HepG2 (cell line): ENCODE data around the gene ZNF444. TPM values are rescaled to one million over a fixed set of nuclear protein-coding genes. Genes with fewer than 3 reads are reported as not detected.
A peak's percentile ranks its signal among the peaks of the same experiment; 100 is the strongest.

Source experiments
- AGO2 ChIP-seq: fragments of 200-400 bp; formaldehyde crosslinking; optimal IDR thresholded peaks from 2 replicates; pipeline ENCODE3; 2017; ENCODE audit warnings: mild to moderate bottlenecking, low read depth, low read length, moderate library complexity
- ATAD3A ChIP-seq: sonication (generic); formaldehyde crosslinking; IDR thresholded peaks from 2 replicates; pipeline ENCODE4 v1.4.0; 2020; ENCODE audit warnings: missing genetic modification reagents
- MBNL3 ChIP-seq: fragments of 250-450 bp; sonication (Bioruptor Pico); conservative IDR thresholded peaks from 2 replicates; pipeline ENCODE4 v1.8.0; 2022; ENCODE audit warnings: mild to moderate bottlenecking, inconsistent platforms
- NFIC ChIP-seq: IDR thresholded peaks from 2 replicates; pipeline ENCODE4 v1.6.1; 2012; ENCODE audit warnings: mild to moderate bottlenecking, low read length, inconsistent platforms
- PAF1 ChIP-seq: IDR thresholded peaks from 2 replicates; pipeline ENCODE4 v1.6.1; 2016; ENCODE audit warnings: missing genetic modification reagents, missing compliant biosample characterization
- PHF20 ChIP-seq: sonication (generic); formaldehyde crosslinking; IDR thresholded peaks from 2 replicates; pipeline ENCODE4 v1.5.0; 2020; ENCODE audit warnings: mild to moderate bottlenecking, missing genetic modification reagents
- PITX1 ChIP-seq: sonication (generic); formaldehyde crosslinking; IDR thresholded peaks from 2 replicates; pipeline ENCODE4 v1.5.1; 2020; ENCODE audit warnings: mild to moderate bottlenecking, missing genetic modification reagents
- SNRNP70 ChIP-seq: fragments of 200-400 bp; formaldehyde crosslinking; IDR thresholded peaks from 2 replicates; pipeline ENCODE4 v1.6.1; 2017; ENCODE audit warnings: mild to moderate bottlenecking, low read depth, low read length, moderate library complexity
- TCF12 ChIP-seq, 2 experiments: fragments of 450-650 bp in 1 of 2; sonication (generic) in 1 of 2; formaldehyde crosslinking in 1 of 2; IDR thresholded peaks; 2 replicates each; pipeline versions ENCODE4 v1.6.1 to v1.8.0; 2017 to 2022; ENCODE audit warnings: antibody characterized with exemption in 1 of 2, mild to moderate bottlenecking in 1 of 2, missing genetic modification reagents in 1 of 2, moderate library complexity in 1 of 2
- ZFX ChIP-seq: sonication (generic); formaldehyde crosslinking; IDR thresholded peaks from 2 replicates; pipeline ENCODE4 v1.4.0; 2020; ENCODE audit warnings: mild to moderate bottlenecking, low read depth, missing genetic modification reagents, moderate library complexity
- ZKSCAN5 ChIP-seq: sonication (generic); formaldehyde crosslinking; IDR thresholded peaks from 2 replicates; pipeline ENCODE4 v1.5.1; 2020; ENCODE audit warnings: mild to moderate bottlenecking, missing genetic modification reagents
- ZMYM3 ChIP-seq: sonication (generic); formaldehyde crosslinking; IDR thresholded peaks from 2 replicates; pipeline ENCODE4 v1.5.1; 2020; ENCODE audit warnings: mild to moderate bottlenecking, missing genetic modification reagents
- ZNF501 ChIP-seq: sonication (generic); formaldehyde crosslinking; IDR thresholded peaks from 2 replicates; pipeline ENCODE4 v1.5.1; 2020; ENCODE audit warnings: mild to moderate bottlenecking, moderate library complexity, missing genetic modification reagents
- ZNF557 ChIP-seq: sonication (generic); formaldehyde crosslinking; IDR thresholded peaks from 2 replicates; pipeline ENCODE4 v1.4.0; 2020; ENCODE audit warnings: missing genetic modification reagents
- ZNF572 ChIP-seq: sonication (generic); formaldehyde crosslinking; IDR thresholded peaks from 2 replicates; pipeline ENCODE4 v1.5.1; 2020; ENCODE audit warnings: mild to moderate bottlenecking, missing genetic modification reagents
- ZNF724P ChIP-seq: sonication (generic); formaldehyde crosslinking; IDR thresholded peaks from 2 replicates; pipeline ENCODE4 v1.8.0; 2022; ENCODE audit warnings: missing genetic modification reagents, borderline replicate concordance
- ZNF83 ChIP-seq: sonication (generic); formaldehyde crosslinking; IDR thresholded peaks from 2 replicates; pipeline ENCODE4 v1.4.0; 2020; ENCODE audit warnings: missing genetic modification reagents, mild to moderate bottlenecking, borderline replicate concordance
- polyA plus RNA-seq, 8 experiments: library from polyadenylated mRNA; depleted of rRNA in 3 of 8; stranded (reverse) in 7 of 8; unstranded in 1 of 8; fragments of >200 nt; fragmentation: Illumina TruSeq in 4 of 8; extraction: Trizol in 4 of 8; gene quantifications; 2 replicates each; pipeline versions ENCODE4 v1.2.1 to v1.2.3, GENCODE V29; 2011 to 2016; ENCODE audit warnings: low read depth in 4 of 8, missing spikeins in 1 of 8, mixed read lengths in 1 of 8; ENCODE audit not compliant: insufficient read depth in 1 of 8
- total RNA-seq, 5 experiments: library from RNA; depleted of rRNA; stranded (reverse); fragments of >200 nt; fragmentation: Illumina TruSeq; extraction: Trizol; gene quantifications; 2 replicates each; pipeline ENCODE4 v1.2.3, GENCODE V29; 2016; ENCODE audit warnings: low read depth in 1 of 5
- TF ChIP-seq, protein P1 (sequence below): IDR thresholded peaks from 2 replicates; pipeline ENCODE4 v1.6.1; 2016; ENCODE audit warnings: missing biosample characterization, missing genetic modification reagents, low read depth
- TF ChIP-seq, protein P2 (sequence below): sonication (generic); formaldehyde crosslinking; IDR thresholded peaks from 2 replicates; pipeline ENCODE4 v1.5.0; 2020; ENCODE audit warnings: mild to moderate bottlenecking, missing genetic modification reagents, moderate library complexity
- TF ChIP-seq, protein P3 (sequence below): sonication (generic); formaldehyde crosslinking; IDR thresholded peaks from 2 replicates; pipeline ENCODE4 v1.5.1; 2020; ENCODE audit warnings: missing genetic modification reagents, mild to moderate bottlenecking, borderline replicate concordance
- TF ChIP-seq, protein P4 (sequence below): sonication (generic); formaldehyde crosslinking; IDR thresholded peaks from 2 replicates; pipeline ENCODE4 v1.4.0; 2020; ENCODE audit warnings: missing genetic modification reagents

ZNF444 gene
- total and polyA plus RNA-seq, 2 of the 13 experiments (the other 11 are each of a cell fraction or from before 2014, with no cell fraction given): 27.4 to 30.3 TPM

DNA sequence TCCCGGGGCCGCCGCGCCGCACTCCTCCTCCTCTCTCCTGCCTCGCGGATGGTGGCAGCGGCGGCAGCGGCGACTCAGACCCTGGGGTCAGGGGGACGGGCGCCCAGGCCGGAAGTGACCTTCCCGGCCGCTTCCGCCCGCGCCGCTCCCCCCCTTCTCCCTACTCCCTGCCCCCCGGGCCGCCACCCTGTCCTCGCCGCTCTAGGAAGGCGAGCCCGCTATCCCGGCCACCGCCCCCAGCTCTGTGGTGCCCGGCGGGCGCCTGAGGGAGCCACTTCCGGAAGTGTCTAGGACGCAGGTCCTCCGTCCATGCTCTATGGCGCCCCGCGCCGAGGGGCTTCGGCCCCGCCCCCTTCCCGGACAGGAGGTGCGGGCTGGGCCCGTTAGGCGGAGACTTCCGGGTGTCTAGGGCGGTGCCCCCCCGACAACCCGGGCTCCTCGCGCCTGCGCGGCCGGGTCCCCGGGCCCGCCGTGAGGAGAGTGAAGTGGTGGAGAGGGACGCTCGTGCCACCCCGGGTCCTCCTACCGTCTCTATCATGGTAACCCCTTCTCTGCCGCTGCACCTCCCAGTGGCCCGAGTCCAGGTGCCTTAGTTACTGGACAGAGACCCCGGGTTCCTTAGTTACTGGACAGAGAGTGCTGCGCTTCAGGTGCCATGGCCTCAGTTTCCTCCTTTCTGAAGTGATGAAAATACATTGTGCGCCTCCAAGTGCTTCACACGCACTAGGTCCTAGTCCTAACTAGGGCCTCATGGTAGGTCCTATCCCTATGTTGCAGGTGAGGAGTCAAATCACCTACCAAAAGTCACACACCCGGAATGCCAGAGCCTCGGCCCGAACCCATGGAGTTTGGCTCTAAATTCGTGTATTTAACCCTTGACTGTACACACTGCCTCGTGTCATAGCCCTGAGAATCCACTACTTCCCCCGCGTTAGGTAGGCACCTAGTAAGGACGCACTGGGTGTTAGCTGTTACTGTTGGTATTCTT, 19.6 kb upstream of the ZNF444 start, which contains the start of gene ZNF787 (continued):
- TF ChIP-seq ZNF572 (CRISPR knock-in tag) (peak; percentile 70; the same call in 1 of the 2 replicates), ZKSCAN5 (CRISPR knock-in tag) (no peak), ZFX (CRISPR knock-in tag) (peak; percentile 53), AGO2 (peak; percentile 30), MBNL3 (CRISPR knock-in tag) (no peak), TCF12 (IDR thresholded peaks at IDR 0.05) (no peak), TCF12 (CRISPR knock-in tag; IDR thresholded peaks at IDR 0.05) (peak; percentile 34; the same call in 1 of the 2 replicates), ZNF501 (peak; percentile 87; the same call in 1 of the 2 replicates), PAF1 (no peak), ZNF724P (CRISPR knock-in tag) (no peak), ZNF83 (CRISPR knock-in tag) (no peak), PITX1 (CRISPR knock-in tag) (0 out of 2 replicates have a peak, but pooled peaks have one; percentile 19), PHF20 (CRISPR knock-in tag) (peak; percentile 83), NFIC (no peak), SNRNP70 (no peak), ZNF557 (CRISPR knock-in tag) (no peak), ATAD3A (no peak), ZMYM3 (peak; percentile 59; the same call in 1 of the 2 replicates)
- TF ChIP-seq, protein P1, sequence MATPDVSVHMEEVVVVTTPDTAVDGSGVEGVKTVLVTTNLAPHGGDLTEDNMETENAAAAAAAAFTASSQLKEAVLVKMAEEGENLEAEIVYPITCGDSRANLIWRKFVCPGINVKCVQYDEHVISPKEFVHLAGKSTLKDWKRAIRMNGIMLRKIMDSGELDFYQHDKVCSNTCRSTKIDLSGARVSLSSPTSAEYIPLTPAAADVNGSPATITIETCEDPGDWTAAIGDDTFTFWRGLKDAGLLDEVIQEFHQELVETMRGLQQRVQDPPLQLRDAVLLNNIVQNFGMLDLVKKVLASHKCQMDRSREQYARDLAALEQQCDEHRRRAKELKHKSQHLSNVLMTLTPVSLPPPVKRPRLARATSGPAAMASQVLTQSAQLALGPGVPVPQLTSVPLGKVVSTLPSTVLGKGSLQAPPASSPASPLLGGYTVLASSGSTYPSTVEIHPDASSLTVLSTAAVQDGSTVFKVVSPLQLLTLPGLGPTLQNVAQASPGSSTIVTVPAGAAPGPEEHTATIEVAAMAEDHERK: peak; percentile 37; the same call in 1 of the 2 replicates
- TF ChIP-seq, protein P2, sequence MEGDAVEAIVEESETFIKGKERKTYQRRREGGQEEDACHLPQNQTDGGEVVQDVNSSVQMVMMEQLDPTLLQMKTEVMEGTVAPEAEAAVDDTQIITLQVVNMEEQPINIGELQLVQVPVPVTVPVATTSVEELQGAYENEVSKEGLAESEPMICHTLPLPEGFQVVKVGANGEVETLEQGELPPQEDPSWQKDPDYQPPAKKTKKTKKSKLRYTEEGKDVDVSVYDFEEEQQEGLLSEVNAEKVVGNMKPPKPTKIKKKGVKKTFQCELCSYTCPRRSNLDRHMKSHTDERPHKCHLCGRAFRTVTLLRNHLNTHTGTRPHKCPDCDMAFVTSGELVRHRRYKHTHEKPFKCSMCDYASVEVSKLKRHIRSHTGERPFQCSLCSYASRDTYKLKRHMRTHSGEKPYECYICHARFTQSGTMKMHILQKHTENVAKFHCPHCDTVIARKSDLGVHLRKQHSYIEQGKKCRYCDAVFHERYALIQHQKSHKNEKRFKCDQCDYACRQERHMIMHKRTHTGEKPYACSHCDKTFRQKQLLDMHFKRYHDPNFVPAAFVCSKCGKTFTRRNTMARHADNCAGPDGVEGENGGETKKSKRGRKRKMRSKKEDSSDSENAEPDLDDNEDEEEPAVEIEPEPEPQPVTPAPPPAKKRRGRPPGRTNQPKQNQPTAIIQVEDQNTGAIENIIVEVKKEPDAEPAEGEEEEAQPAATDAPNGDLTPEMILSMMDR: 0 out of 2 replicates have a peak, but pooled peaks have one; percentile 34
- TF ChIP-seq, protein P3, sequence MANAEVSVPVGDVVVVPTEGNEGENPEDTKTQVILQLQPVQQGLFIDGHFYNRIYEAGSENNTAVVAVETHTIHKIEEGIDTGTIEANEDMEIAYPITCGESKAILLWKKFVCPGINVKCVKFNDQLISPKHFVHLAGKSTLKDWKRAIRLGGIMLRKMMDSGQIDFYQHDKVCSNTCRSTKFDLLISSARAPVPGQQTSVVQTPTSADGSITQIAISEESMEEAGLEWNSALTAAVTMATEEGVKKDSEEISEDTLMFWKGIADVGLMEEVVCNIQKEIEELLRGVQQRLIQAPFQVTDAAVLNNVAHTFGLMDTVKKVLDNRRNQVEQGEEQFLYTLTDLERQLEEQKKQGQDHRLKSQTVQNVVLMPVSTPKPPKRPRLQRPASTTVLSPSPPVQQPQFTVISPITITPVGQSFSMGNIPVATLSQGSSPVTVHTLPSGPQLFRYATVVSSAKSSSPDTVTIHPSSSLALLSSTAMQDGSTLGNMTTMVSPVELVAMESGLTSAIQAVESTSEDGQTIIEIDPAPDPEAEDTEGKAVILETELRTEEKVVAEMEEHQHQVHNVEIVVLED (CRISPR knock-in tag): peak; percentile 75; the same call in 1 of the 2 replicates
- TF ChIP-seq, protein P4, sequence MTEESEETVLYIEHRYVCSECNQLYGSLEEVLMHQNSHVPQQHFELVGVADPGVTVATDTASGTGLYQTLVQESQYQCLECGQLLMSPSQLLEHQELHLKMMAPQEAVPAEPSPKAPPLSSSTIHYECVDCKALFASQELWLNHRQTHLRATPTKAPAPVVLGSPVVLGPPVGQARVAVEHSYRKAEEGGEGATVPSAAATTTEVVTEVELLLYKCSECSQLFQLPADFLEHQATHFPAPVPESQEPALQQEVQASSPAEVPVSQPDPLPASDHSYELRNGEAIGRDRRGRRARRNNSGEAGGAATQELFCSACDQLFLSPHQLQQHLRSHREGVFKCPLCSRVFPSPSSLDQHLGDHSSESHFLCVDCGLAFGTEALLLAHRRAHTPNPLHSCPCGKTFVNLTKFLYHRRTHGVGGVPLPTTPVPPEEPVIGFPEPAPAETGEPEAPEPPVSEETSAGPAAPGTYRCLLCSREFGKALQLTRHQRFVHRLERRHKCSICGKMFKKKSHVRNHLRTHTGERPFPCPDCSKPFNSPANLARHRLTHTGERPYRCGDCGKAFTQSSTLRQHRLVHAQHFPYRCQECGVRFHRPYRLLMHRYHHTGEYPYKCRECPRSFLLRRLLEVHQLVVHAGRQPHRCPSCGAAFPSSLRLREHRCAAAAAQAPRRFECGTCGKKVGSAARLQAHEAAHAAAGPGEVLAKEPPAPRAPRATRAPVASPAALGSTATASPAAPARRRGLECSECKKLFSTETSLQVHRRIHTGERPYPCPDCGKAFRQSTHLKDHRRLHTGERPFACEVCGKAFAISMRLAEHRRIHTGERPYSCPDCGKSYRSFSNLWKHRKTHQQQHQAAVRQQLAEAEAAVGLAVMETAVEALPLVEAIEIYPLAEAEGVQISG (CRISPR knock-in tag): peak; percentile 99
